HepG2 (cell line): ENCODE data around the gene SLC7A8. TPM values are rescaled to one million over a fixed set of nuclear protein-coding genes. Genes with fewer than 3 reads are reported as not detected.

ENCODE experiments used
- ADNP ChIP-seq: sonication (generic); formaldehyde crosslinking; IDR thresholded peaks from 2 replicates; pipeline ENCODE4 v1.4.0; 2020; ENCODE audit warnings: missing genetic modification reagents
- CBX5 ChIP-seq: sonication (generic); formaldehyde crosslinking; IDR thresholded peaks from 2 replicates; pipeline ENCODE4 v1.4.0; 2020; ENCODE audit warnings: missing genetic modification reagents, borderline replicate concordance
- FOXC1 ChIP-seq: sonication (generic); formaldehyde crosslinking; IDR thresholded peaks from 2 replicates; pipeline ENCODE4 v1.8.0; 2022; ENCODE audit warnings: mild to moderate bottlenecking, missing genetic modification reagents, borderline replicate concordance
- HMG20A ChIP-seq: IDR thresholded peaks from 2 replicates; pipeline ENCODE4 v1.6.1; 2016; ENCODE audit warnings: borderline replicate concordance
- IKZF4 ChIP-seq: sonication (generic); formaldehyde crosslinking; IDR thresholded peaks from 2 replicates; pipeline ENCODE4 v1.5.1; 2020; ENCODE audit warnings: borderline replicate concordance, mild to moderate bottlenecking, low read depth, missing genetic modification reagents; ENCODE audit errors: not compliant biosample characterization
- MYC ChIP-seq: sonication (generic); formaldehyde crosslinking; IDR thresholded peaks from 2 replicates; pipeline ENCODE4 v1.9.0; 2021; ENCODE audit warnings: missing genetic modification reagents, borderline replicate concordance
- NPAS2 ChIP-seq: sonication (generic); formaldehyde crosslinking; IDR thresholded peaks from 2 replicates; pipeline ENCODE4 v1.8.0; 2022; ENCODE audit warnings: mild to moderate bottlenecking, missing genetic modification reagents, borderline replicate concordance
- PPARG ChIP-seq: conservative IDR thresholded peaks from 2 replicates; pipeline ENCODE4 v1.6.1; 2016; ENCODE audit warnings: missing biosample characterization, missing genetic modification reagents
- REXO4 ChIP-seq: sonication (generic); formaldehyde crosslinking; IDR thresholded peaks from 2 replicates; pipeline ENCODE4 v1.8.0; 2022; ENCODE audit warnings: missing genetic modification reagents, mild to moderate bottlenecking, borderline replicate concordance
- SALL2 ChIP-seq: sonication (generic); formaldehyde crosslinking; IDR thresholded peaks from 2 replicates; pipeline ENCODE4 v1.8.1; 2023; ENCODE audit warnings: mild to moderate bottlenecking, missing genetic modification reagents, inconsistent platforms
- SAP130 ChIP-seq: IDR thresholded peaks from 2 replicates; pipeline ENCODE4 v1.6.1; 2016; ENCODE audit warnings: low read depth
- TCF12 ChIP-seq, 2 experiments: fragments of 450-650 bp in 1 of 2; sonication (generic) in 1 of 2; formaldehyde crosslinking in 1 of 2; IDR thresholded peaks; 2 replicates each; pipeline versions ENCODE4 v1.6.1 to v1.8.0; 2017 to 2022; ENCODE audit warnings: antibody characterized with exemption in 1 of 2, mild to moderate bottlenecking in 1 of 2, missing genetic modification reagents in 1 of 2, moderate library complexity in 1 of 2
- TGIF2 ChIP-seq: IDR thresholded peaks from 2 replicates; pipeline ENCODE4 v1.6.1; 2016; ENCODE audit warnings: control low read depth, missing compliant biosample characterization
- ZFP90 ChIP-seq: sonication (generic); formaldehyde crosslinking; IDR thresholded peaks from 2 replicates; pipeline ENCODE4 v1.8.0; 2022; ENCODE audit warnings: missing genetic modification reagents, mild to moderate bottlenecking, inconsistent platforms, borderline replicate concordance
- ZKSCAN1 ChIP-seq: fragments of 150-350 bp; IDR thresholded peaks from 2 replicates; pipeline ENCODE4 v1.6.1; 2014; ENCODE audit warnings: low read length
- ZNF124 ChIP-seq: sonication (generic); formaldehyde crosslinking; IDR thresholded peaks from 2 replicates; pipeline ENCODE4 v1.4.0; 2020; ENCODE audit warnings: missing genetic modification reagents
- ZNF34 ChIP-seq: sonication (generic); formaldehyde crosslinking; IDR thresholded peaks from 2 replicates; pipeline ENCODE4 v1.4.0; 2020; ENCODE audit warnings: mild to moderate bottlenecking, missing genetic modification reagents, borderline replicate concordance
- ZNF354B ChIP-seq: sonication (generic); formaldehyde crosslinking; IDR thresholded peaks from 2 replicates; pipeline ENCODE4 v1.8.0; 2022; ENCODE audit warnings: mild to moderate bottlenecking, missing genetic modification reagents
- ZNF44 ChIP-seq: sonication (generic); formaldehyde crosslinking; IDR thresholded peaks from 2 replicates; pipeline ENCODE4 v1.5.1; 2020; ENCODE audit warnings: mild to moderate bottlenecking, missing genetic modification reagents
- ZNF558 ChIP-seq: sonication (generic); formaldehyde crosslinking; IDR thresholded peaks from 2 replicates; pipeline ENCODE4 v1.9.0; 2022; ENCODE audit warnings: mild to moderate bottlenecking, missing genetic modification reagents, borderline replicate concordance
- ZNF720 ChIP-seq: sonication (generic); formaldehyde crosslinking; IDR thresholded peaks from 2 replicates; pipeline ENCODE4 v1.4.0; 2020; ENCODE audit warnings: missing genetic modification reagents
- ZNF766 ChIP-seq: sonication (generic); formaldehyde crosslinking; IDR thresholded peaks from 2 replicates; pipeline ENCODE4 v1.5.0; 2020; ENCODE audit warnings: missing genetic modification reagents, borderline replicate concordance
- ZSCAN22 ChIP-seq: sonication (generic); formaldehyde crosslinking; IDR thresholded peaks from 2 replicates; pipeline ENCODE4 v1.4.0; 2020; ENCODE audit warnings: mild to moderate bottlenecking, missing genetic modification reagents
- polyA plus RNA-seq, 8 experiments: library from polyadenylated mRNA; depleted of rRNA in 3 of 8; stranded (reverse) in 7 of 8; unstranded in 1 of 8; fragments of >200 nt; fragmentation: Illumina TruSeq in 4 of 8; extraction: Trizol in 4 of 8; gene quantifications; 2 replicates each; pipeline versions ENCODE4 v1.2.1 to v1.2.3, GENCODE V29; 2011 to 2016; ENCODE audit warnings: low read depth in 4 of 8, missing spikeins in 1 of 8, mixed read lengths in 1 of 8; ENCODE audit not compliant: insufficient read depth in 1 of 8
- total RNA-seq, 5 experiments: library from RNA; depleted of rRNA; stranded (reverse); fragments of >200 nt; fragmentation: Illumina TruSeq; extraction: Trizol; gene quantifications; 2 replicates each; pipeline ENCODE4 v1.2.3, GENCODE V29; 2016; ENCODE audit warnings: low read depth in 1 of 5
- TF ChIP-seq, protein P1 (sequence below): sonication (generic); formaldehyde crosslinking; IDR thresholded peaks from 2 replicates; pipeline ENCODE4 v1.5.0; 2020; ENCODE audit warnings: mild to moderate bottlenecking, missing genetic modification reagents, borderline replicate concordance
- TF ChIP-seq, protein P2 (sequence below): sonication (generic); formaldehyde crosslinking; IDR thresholded peaks from 2 replicates; pipeline ENCODE4 v1.4.0; 2020; ENCODE audit warnings: low read depth, mild to moderate bottlenecking, missing genetic modification reagents
- TF ChIP-seq, protein P3 (sequence below): IDR thresholded peaks from 2 replicates; pipeline ENCODE4 v1.6.1; 2012; ENCODE audit warnings: inconsistent platforms

SLC7A8 gene
- total and polyA plus RNA-seq, 2 of the 13 experiments (the other 11 are each of a cell fraction or from before 2014, with no cell fraction given) = 0.25 TPM; not detected in 1

DNA sequence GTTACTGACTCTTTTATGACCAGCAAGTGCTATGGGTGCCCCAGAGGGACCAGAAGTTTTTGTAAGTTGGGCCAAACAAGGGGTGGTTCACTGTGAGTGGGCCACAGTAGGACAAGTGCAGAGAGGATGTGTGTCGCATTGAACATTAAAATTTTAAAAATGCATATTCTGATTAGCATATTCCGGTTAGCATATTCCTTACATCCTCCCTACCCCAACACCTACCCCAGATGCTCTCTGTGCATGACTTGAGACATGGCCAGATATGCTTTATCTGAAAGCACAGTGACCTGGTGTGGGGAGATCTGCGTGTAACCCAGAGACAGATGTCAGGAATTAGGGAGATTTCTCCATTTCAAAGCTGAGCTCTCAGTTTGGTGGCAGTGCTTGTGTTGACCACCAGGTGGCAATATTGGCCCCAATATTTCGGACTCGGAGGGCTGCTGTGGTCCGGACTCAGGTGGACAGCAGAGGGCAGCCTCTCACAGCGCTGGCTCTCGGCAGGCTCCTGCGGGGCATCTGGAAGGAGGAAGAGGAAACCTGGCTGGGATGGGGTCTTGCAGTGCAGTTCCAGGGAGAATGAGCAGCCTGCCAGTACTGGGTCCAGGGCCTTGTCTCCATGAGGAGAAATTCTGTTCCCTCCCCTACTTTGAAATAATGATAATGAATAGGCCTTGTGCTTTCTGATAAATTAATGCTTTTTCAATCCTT lies 62.8 kb downstream of the SLC7A8 start (continued):
- TF ChIP-seq, protein P1, sequence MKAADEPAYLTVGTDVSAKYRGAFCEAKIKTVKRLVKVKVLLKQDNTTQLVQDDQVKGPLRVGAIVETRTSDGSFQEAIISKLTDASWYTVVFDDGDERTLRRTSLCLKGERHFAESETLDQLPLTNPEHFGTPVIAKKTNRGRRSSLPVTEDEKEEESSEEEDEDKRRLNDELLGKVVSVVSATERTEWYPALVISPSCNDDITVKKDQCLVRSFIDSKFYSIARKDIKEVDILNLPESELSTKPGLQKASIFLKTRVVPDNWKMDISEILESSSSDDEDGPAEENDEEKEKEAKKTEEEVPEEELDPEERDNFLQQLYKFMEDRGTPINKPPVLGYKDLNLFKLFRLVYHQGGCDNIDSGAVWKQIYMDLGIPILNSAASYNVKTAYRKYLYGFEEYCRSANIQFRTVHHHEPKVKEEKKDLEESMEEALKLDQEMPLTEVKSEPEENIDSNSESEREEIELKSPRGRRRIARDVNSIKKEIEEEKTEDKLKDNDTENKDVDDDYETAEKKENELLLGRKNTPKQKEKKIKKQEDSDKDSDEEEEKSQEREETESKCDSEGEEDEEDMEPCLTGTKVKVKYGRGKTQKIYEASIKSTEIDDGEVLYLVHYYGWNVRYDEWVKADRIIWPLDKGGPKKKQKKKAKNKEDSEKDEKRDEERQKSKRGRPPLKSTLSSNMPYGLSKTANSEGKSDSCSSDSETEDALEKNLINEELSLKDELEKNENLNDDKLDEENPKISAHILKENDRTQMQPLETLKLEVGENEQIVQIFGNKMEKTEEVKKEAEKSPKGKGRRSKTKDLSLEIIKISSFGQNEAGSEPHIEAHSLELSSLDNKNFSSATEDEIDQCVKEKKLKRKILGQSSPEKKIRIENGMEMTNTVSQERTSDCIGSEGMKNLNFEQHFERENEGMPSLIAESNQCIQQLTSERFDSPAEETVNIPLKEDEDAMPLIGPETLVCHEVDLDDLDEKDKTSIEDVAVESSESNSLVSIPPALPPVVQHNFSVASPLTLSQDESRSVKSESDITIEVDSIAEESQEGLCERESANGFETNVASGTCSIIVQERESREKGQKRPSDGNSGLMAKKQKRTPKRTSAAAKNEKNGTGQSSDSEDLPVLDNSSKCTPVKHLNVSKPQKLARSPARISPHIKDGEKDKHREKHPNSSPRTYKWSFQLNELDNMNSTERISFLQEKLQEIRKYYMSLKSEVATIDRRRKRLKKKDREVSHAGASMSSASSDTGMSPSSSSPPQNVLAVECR (CRISPR knock-in tag) = no peak; the same call in 1 of the 2 replicates
- TF ChIP-seq FOXC1 (CRISPR knock-in tag) = peak; percentile 95
- TF ChIP-seq CBX5 (CRISPR knock-in tag) = peak; percentile 94; the same call in 1 of the 2 replicates
- no peak for TF ChIP-seq TCF12 (IDR thresholded peaks at IDR 0.05)
- TF ChIP-seq TCF12 (CRISPR knock-in tag; IDR thresholded peaks at IDR 0.05) = no peak
- peak; percentile 70 for TF ChIP-seq PPARG
- no peak for TF ChIP-seq NPAS2 (CRISPR knock-in tag)
- TF ChIP-seq ZNF124 = peak; percentile 91; the same call in 1 of the 2 replicates
- peak; percentile 48; the same call in 1 of the 2 replicates for TF ChIP-seq ZFP90 (CRISPR knock-in tag)
- 0 out of 2 replicates have a peak, but pooled peaks have one; percentile 54 for TF ChIP-seq ZNF354B (CRISPR knock-in tag)
- TF ChIP-seq SAP130 = peak; percentile 63
- peak; percentile 28; the same call in 1 of the 2 replicates for TF ChIP-seq SALL2 (CRISPR knock-in tag)
- TF ChIP-seq ZSCAN22 (CRISPR knock-in tag) = no peak
- peak; percentile 39 for TF ChIP-seq IKZF4 (CRISPR knock-in tag)
- no peak for TF ChIP-seq ZKSCAN1
- TF ChIP-seq HMG20A = no peak
- no peak for TF ChIP-seq ZNF44
- no peak for TF ChIP-seq ZNF720
- TF ChIP-seq ZNF766 = peak; percentile 89; the same call in 1 of the 2 replicates
- TF ChIP-seq TGIF2 (CRISPR knock-in tag) = no peak
- TF ChIP-seq ZNF34 (CRISPR knock-in tag) = no peak
- peak; percentile 52; the same call in 1 of the 2 replicates for TF ChIP-seq MYC (CRISPR knock-in tag)
- TF ChIP-seq ZNF558 (CRISPR knock-in tag) = no peak
- no peak for TF ChIP-seq REXO4 (CRISPR knock-in tag)
- TF ChIP-seq, protein P2, sequence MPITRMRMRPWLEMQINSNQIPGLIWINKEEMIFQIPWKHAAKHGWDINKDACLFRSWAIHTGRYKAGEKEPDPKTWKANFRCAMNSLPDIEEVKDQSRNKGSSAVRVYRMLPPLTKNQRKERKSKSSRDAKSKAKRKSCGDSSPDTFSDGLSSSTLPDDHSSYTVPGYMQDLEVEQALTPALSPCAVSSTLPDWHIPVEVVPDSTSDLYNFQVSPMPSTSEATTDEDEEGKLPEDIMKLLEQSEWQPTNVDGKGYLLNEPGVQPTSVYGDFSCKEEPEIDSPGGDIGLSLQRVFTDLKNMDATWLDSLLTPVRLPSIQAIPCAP (CRISPR knock-in tag) = no peak
- TF ChIP-seq, protein P3, sequence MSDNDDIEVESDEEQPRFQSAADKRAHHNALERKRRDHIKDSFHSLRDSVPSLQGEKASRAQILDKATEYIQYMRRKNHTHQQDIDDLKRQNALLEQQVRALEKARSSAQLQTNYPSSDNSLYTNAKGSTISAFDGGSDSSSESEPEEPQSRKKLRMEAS = no peak; the same call in 1 of the 2 replicates
- TF ChIP-seq ADNP (CRISPR knock-in tag) = no peak
